ENCODE data around the gene XPNPEP2.

GRCh38 chrX:129771266-129771995 is 32.7 kb downstream of the XPNPEP2 start:
- TF ChIP-seq CTCF (IDR thresholded peaks at IDR 0.05) = no peak
- no peak for TF ChIP-seq TCF7L2 (IDR thresholded peaks at IDR 0.05; ENCODE audit: low read depth, low read length)
- TF ChIP-seq REST (IDR thresholded peaks at IDR 0.05; ENCODE audit: insufficient read depth in 1 of 2, low read depth in 2 of 2, low read length in 1 of 2) = no peak
- no peak for TF ChIP-seq SIN3A (IDR thresholded peaks at IDR 0.05; ENCODE audit: borderline replicate concordance, insufficient read depth, low read depth, low read length)
